Hepatocyte (in vitro differentiated cells): ENCODE data around the gene TUBD1. TPM values are rescaled to one million over a fixed set of nuclear protein-coding genes. Genes with fewer than 3 reads are reported as not detected.
"Not testable (repeated sequence)": the region's sequence is repeated elsewhere in the genome, so short reads cannot be mapped to it uniquely, and the experiment has no call there.

Experiments
- DNase-seq: peaks from one replicate; pipeline ENCODE4 v3.0.0-alpha.2; 2016; ENCODE audit warnings: low spot score
- H2AFZ ChIP-seq: fragments of 200-600 bp; sonication (generic); 2 replicates; pipeline ENCODE4 v1.6.0; 2016; ENCODE audit warnings: antibody characterized with exemption, mild to moderate bottlenecking
- H3K27ac ChIP-seq: fragments of 200-600 bp; sonication (generic); 2 replicates; pipeline ENCODE4 v1.5.1; 2016; ENCODE audit warnings: mild to moderate bottlenecking
- H3K27me3 ChIP-seq: fragments of 200-600 bp; sonication (generic); 2 replicates; pipeline ENCODE4 v1.6.1; 2016
- H3K36me3 ChIP-seq: fragments of 200-600 bp; sonication (generic); replicated peaks from 2 replicates; pipeline ENCODE4 v1.5.1; 2016; ENCODE audit warnings: low read depth; ENCODE audit not compliant: insufficient read depth
- H3K4me1 ChIP-seq: fragments of 200-600 bp; sonication (generic); 2 replicates; pipeline ENCODE4 v1.5.1; 2016; ENCODE audit warnings: mild to moderate bottlenecking, moderate library complexity; ENCODE audit not compliant: insufficient read depth
- H3K4me2 ChIP-seq: fragments of 200-600 bp; sonication (generic); 2 replicates; pipeline ENCODE4 v1.6.0; 2016
- H3K4me3 ChIP-seq: fragments of 200-600 bp; sonication (generic); 2 replicates; pipeline ENCODE4 v1.5.1; 2016; ENCODE audit warnings: mild to moderate bottlenecking
- H3K79me2 ChIP-seq: fragments of 200-600 bp; sonication (generic); 2 replicates; pipeline ENCODE4 v1.6.0; 2017; ENCODE audit warnings: mild to moderate bottlenecking
- H3K9me2 ChIP-seq: fragments of 200-600 bp; sonication (generic); replicated peaks from 2 replicates; pipeline ENCODE4 v1.6.0; 2017; ENCODE audit warnings: mild to moderate bottlenecking; ENCODE audit not compliant: insufficient read depth
- H3K9me3 ChIP-seq: fragments of 200-600 bp; sonication (generic); 2 replicates; pipeline ENCODE4 v1.5.1; 2016; ENCODE audit warnings: low read depth, mild to moderate bottlenecking
- H4K20me1 ChIP-seq: fragments of 200-600 bp; sonication (generic); 2 replicates; pipeline ENCODE4 v1.6.0; 2016; ENCODE audit warnings: mild to moderate bottlenecking; ENCODE audit not compliant: insufficient read depth, poor library complexity, severe bottlenecking
- EZH2 ChIP-seq: fragments of 200-600 bp; sonication (generic); IDR thresholded peaks from 2 replicates; pipeline ENCODE4 v1.6.1; 2016; ENCODE audit warnings: antibody characterized with exemption, mild to moderate bottlenecking, borderline replicate concordance
- EZH2phosphoT487 ChIP-seq: fragments of 200-600 bp; sonication (generic); IDR thresholded peaks from one replicate; pipeline ENCODE4 v1.6.1; 2018; ENCODE audit warnings: antibody characterized with exemption, mild to moderate bottlenecking, low read depth, moderate library complexity; ENCODE audit not compliant: unreplicated experiment, severe bottlenecking
- WGBS: methylation state at CpG from one replicate; pipeline ENCODE4 v1.1.6; 2016; ENCODE audit warnings: low lambda C conversion rate; ENCODE audit errors: missing lambda C conversion rate; 5-methylcytosine and 5-hydroxymethylcytosine counted together
- polyA plus RNA-seq: library from polyadenylated mRNA; unstranded; fragments of >200 nt; fragmentation: Nextera tagmentation; extraction: Ambion mirVana; gene quantifications from 2 replicates; pipeline ENCODE4 v1.2.1, GENCODE V29; 2016
- total RNA-seq: library from RNA; depleted of rRNA; stranded (reverse); fragments of >200 nt; gene quantifications from 2 replicates; pipeline ENCODE4 v1.2.3, GENCODE V29; 2014
- TF ChIP-seq, protein P1 (sequence below): fragments of 200-600 bp; sonication (generic); IDR thresholded peaks from 2 replicates; pipeline ENCODE4 v1.5.1; 2016; ENCODE audit warnings: antibody characterized with exemption, mild to moderate bottlenecking; ENCODE audit not compliant: poor library complexity

The TUBD1 gene
- total and polyA plus RNA-seq, 2 experiments from 2014 or later = 11.8 to 12.0 TPM

DNA sequence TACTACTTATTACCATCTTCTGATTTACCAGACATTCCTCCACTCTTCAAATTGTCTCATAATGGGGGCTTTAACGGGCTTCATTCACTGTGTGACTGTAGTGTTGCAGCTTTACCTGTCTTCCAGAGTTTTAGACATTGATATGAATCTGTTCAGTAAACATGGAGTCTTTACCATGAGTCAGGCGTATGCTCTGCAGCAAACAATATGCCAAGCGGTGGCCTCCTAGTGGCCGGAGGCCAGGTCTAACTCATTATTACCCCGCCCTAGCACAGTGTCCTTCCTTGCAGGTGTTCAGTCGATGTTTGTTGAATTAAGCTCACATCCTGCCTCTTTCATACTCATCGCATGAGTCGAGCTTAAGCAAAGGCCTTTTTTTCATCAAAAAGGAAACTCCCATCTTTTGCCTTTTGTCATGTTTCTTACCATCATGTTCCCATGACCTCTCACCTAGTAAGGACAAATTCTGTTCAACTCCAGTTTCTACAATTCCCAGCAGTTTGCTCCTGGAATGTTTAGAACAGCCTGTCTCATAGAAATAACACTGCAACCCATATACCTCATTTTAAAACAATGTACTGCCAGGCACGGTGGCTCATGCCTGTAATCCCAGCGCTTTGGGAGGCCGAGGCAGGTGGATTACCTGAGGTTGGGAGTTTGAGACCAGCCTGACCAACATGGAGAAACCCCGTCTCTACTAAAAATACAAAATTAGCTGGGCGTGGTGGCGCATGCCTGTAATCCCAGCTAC lies 39.4 kb downstream of the TUBD1 start:
- Histone ChIP-seq H3K4me1 (peaks cover 27% of the 10 kb centered on the region), H4K20me1 (no peaks in the 10 kb centered on the region), H3K4me3 (no peak overlapping the region), H3K9me2 (no peaks in the 10 kb centered on the region), H3K4me2 (no peak overlapping the region), H3K9me3 (no peaks in the 10 kb centered on the region), H3K36me3 (no peaks in the 10 kb centered on the region), H3K27me3 (no peaks in the 10 kb centered on the region), H3K27ac (peak overlapping the region; percentile 31), H2AFZ (no peak overlapping the region), H3K79me2 (no peaks in the 10 kb centered on the region)
- TF ChIP-seq EZH2 = no peak
- TF ChIP-seq, protein P1, sequence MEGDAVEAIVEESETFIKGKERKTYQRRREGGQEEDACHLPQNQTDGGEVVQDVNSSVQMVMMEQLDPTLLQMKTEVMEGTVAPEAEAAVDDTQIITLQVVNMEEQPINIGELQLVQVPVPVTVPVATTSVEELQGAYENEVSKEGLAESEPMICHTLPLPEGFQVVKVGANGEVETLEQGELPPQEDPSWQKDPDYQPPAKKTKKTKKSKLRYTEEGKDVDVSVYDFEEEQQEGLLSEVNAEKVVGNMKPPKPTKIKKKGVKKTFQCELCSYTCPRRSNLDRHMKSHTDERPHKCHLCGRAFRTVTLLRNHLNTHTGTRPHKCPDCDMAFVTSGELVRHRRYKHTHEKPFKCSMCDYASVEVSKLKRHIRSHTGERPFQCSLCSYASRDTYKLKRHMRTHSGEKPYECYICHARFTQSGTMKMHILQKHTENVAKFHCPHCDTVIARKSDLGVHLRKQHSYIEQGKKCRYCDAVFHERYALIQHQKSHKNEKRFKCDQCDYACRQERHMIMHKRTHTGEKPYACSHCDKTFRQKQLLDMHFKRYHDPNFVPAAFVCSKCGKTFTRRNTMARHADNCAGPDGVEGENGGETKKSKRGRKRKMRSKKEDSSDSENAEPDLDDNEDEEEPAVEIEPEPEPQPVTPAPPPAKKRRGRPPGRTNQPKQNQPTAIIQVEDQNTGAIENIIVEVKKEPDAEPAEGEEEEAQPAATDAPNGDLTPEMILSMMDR = peak; percentile 47
- 78% methylated on average over 14 of the region's 14 CpGs for WGBS
- peak; percentile 84 for DNase-seq

DNA sequence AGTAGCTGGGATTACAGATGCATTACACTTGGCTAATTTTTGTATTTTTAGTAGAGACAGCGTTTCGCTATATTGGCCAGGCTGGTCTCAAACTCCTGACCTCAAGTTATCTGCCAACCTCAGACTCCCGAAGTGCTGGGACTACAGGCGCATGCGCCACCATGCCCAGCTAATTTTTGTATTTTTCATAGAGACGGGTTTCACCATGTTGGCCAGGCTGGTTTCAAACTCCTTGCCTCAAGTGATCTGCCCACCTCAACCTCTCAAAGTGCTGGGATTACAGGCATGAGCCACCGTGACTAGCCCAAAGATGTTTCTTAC lies 39.9 kb downstream of the TUBD1 start:
- not testable (repeated sequence) for H3K4me2 ChIP-seq, H3K36me3 ChIP-seq, H4K20me1 ChIP-seq, H3K9me3 ChIP-seq, DNase-seq, H3K9me2 ChIP-seq, H2AFZ ChIP-seq, H3K4me3 ChIP-seq, H3K27me3 ChIP-seq, H3K79me2 ChIP-seq
- peaks cover 33% of the 10 kb centered on the region for H3K4me1 ChIP-seq
- H3K27ac ChIP-seq = peak overlapping the region; percentile 31
- 97% methylated on average over 7 of the region's 7 CpGs for WGBS

DNA sequence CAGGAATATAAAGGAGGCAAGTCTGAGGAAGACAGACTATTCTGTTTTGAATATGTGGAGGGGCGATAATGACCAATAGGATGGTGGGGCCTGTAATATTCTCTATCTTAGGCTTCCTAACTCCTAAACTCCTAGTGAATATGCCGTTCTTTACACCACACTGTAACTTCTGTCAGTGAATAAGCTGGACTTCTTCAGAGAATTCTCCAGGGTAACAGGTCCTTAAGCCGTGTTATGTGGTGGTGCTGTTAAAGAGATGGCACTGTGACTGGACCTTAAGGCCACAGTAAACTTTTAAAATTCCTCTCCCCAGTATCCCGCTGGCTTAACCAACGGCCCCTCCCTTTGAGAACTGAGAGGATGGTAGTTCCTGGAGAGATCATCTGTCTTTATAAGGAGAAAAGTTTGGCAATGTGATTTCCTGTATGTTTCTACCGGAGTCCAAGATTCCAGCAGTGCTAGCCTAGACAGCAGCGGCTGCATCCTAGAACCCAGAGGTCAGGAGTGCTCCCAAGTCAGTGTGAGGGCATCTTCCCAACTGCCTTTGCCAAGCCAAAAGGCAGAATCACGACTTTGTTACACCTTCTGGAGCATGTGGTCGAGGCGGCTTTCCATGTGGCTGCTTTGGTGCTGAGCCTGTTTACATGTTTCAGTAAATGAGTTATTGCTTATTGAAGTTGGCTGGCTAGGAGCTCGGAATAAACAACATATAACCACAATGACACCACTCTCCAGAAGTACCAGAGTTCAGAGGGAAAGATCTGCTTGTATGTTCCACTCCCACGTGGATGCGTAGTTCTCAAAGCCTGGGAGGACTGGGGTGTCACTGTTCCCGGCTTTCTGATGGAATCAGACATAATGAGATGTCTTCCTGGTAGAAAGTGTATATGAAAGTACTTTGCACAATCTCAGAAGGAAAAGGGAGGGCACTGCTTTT lies 41.0 kb downstream of the TUBD1 start:
- H3K9me3 ChIP-seq = no peaks in the 10 kb centered on the region
- H3K27ac ChIP-seq = peak overlapping the region; percentile 31
- peaks cover 42% of the 10 kb centered on the region for H3K4me1 ChIP-seq
- TF ChIP-seq EZH2 (no peak), EZH2phosphoT487 (no peak)
- TF ChIP-seq, protein P1 = no peak
- no peaks in the 10 kb centered on the region for H3K36me3 ChIP-seq
- no peaks in the 10 kb centered on the region for H4K20me1 ChIP-seq
- 63% methylated on average over 14 of the region's 14 CpGs for WGBS
- H3K4me2 ChIP-seq = no peak overlapping the region
- no peaks in the 10 kb centered on the region for H3K27me3 ChIP-seq
- no peaks in the 10 kb centered on the region for H3K79me2 ChIP-seq
- peak; percentile 30 for DNase-seq
- H2AFZ ChIP-seq = no peak overlapping the region
- no peak overlapping the region for H3K4me3 ChIP-seq
- no peaks in the 10 kb centered on the region for H3K9me2 ChIP-seq

DNA sequence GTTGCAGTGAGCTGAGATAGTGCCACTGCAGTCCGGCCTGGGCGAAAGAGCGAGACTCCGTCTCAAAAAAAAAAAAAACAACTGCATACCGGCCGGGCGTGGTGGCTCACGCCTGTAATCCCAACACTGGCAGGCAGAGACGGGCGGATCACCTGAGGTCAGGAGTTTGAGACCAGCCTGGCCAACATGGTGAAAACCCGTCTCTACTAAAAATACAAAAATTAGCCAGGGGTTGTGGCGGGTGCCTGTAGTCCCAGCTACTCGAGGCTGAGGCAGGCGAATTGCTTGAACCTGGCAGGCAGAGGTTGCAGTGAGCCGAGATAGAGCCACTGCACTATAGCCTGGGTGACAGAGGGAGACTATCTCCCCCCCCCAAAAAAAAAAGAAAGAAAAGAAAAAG lies 42.4 kb downstream of the TUBD1 start:
- not testable (repeated sequence) for DNase-seq, H3K27ac ChIP-seq, H3K4me2 ChIP-seq, H3K27me3 ChIP-seq, H3K9me2 ChIP-seq, H3K36me3 ChIP-seq, H3K79me2 ChIP-seq, H3K4me3 ChIP-seq, H4K20me1 ChIP-seq, H3K9me3 ChIP-seq, H2AFZ ChIP-seq
- 95% methylated on average over 15 of the region's 15 CpGs for WGBS
- H3K4me1 ChIP-seq = peaks cover 51% of the 10 kb centered on the region
